BJ (cell line): ENCODE results near the gene RNF166. TPM values are rescaled to one million over a fixed set of nuclear protein-coding genes. Genes with fewer than 3 reads are reported as not detected.

ENCODE experiments used
- CTCF ChIA-PET: fragments of 350-600 bp; formaldehyde crosslinking; extraction: SDS; loops from one replicate; lab custom pipeline; 2021; ENCODE audit warnings: antibody characterized with exemption, inconsistent platforms; lab: Yijun Ruan, JAX
- POLR2A ChIA-PET: fragments of 300-600 bp; sonication (Branson Sonifier 250); formaldehyde crosslinking; extraction: SDS; loops from one replicate; lab custom pipeline; 2021; ENCODE audit warnings: antibody characterized with exemption; lab: Charles Lee
- DNase-seq: peaks from one replicate; pipeline ENCODE4 v3.0.0-alpha.2; 2011; ENCODE audit warnings: low read depth
- H3K27me3 ChIP-seq: 2 replicates; pipeline ENCODE4 v1.6.0; 2011; ENCODE audit warnings: low read length; ENCODE audit not compliant: control insufficient read depth, insufficient read depth
- H3K36me3 ChIP-seq: 2 replicates; pipeline ENCODE4 v1.5.1; 2011; ENCODE audit warnings: low read length; ENCODE audit not compliant: control insufficient read depth, insufficient read depth
- H3K4me3 ChIP-seq: 2 replicates; pipeline ENCODE4 v1.5.1; 2011; ENCODE audit warnings: low read depth, mild to moderate bottlenecking, control low read depth, low read length
- CTCF ChIP-seq: IDR thresholded peaks from 2 replicates; pipeline ENCODE4 v1.5.1; 2011; ENCODE audit warnings: low read depth, mild to moderate bottlenecking, control low read depth, inconsistent platforms, low read length, moderate library complexity; ENCODE audit not compliant: insufficient read depth
- polyA plus RNA-seq: library from polyadenylated mRNA; depleted of rRNA; stranded (reverse); fragments of >200 nt; gene quantifications from 2 replicates; pipeline ENCODE4 v1.2.3, GENCODE V29; 2011

RNF166 gene
- polyA plus RNA-seq, 1 experiment, result 11.9 TPM

GRCh38 chr16:88701581-88702370, 4.4 kb downstream of the RNF166 start:
- Histone ChIP-seq H3K36me3 (peaks cover 14% of the 10 kb centered on the region), H3K27me3 (no peaks in the 10 kb centered on the region), H3K4me3 (no peak overlapping the region)
- TF ChIP-seq CTCF, result no peak
- no peak for DNase-seq
- ChIA-PET POLR2A (no interaction called here), CTCF (interaction anchor here (1.2 kb wide), 1 partner anchor 15 kb away, joined by 3 read pairs; no protein-coding TSS in a partner anchor)

GRCh38 chr16:88700636-88701482, 5.3 kb downstream of the RNF166 start:
- no peaks in the 10 kb centered on the region for H3K27me3 ChIP-seq
- no peak overlapping the region for H3K4me3 ChIP-seq
- CTCF ChIA-PET, result interaction anchor here (1.2 kb wide), 1 partner anchor 14 kb away, joined by 3 read pairs; no protein-coding TSS in a partner anchor

GRCh38 chr16:88700322-88700635, 5.9 kb downstream of the RNF166 start:
- ChIA-PET CTCF (interaction anchor here (1.2 kb wide), 1 partner anchor 13 kb away, joined by 3 read pairs; no protein-coding TSS in a partner anchor), POLR2A (no interaction called here)
- no peaks in the 10 kb centered on the region for H3K27me3 ChIP-seq
- no peak for TF ChIP-seq CTCF
- H3K36me3 ChIP-seq, result peaks cover 18% of the 10 kb centered on the region
- no peak overlapping the region for H3K4me3 ChIP-seq
- DNase-seq, result no peak

More at GRCh38 chr16:88700636-88701482, 5.3 kb downstream of the RNF166 start:
- POLR2A ChIA-PET, result no interaction called here
- H3K36me3 ChIP-seq, result peaks cover 16% of the 10 kb centered on the region
- no peak for TF ChIP-seq CTCF
- no peak for DNase-seq

GRCh38 chr16:88699180-88699579, 7.0 kb downstream of the RNF166 start:
- ChIA-PET CTCF (no interaction called here), POLR2A (no interaction called here)
- DNase-seq, result no peak
- H3K36me3 ChIP-seq, result peaks cover 18% of the 10 kb centered on the region
- no peak overlapping the region for H3K4me3 ChIP-seq
- H3K27me3 ChIP-seq, result no peaks in the 10 kb centered on the region
- TF ChIP-seq CTCF, result no peak

- POLR2A ChIA-PET, result no interaction called here
- no peak for DNase-seq
- no peak for TF ChIP-seq CTCF
- Histone ChIP-seq H3K36me3 (peaks cover 18% of the 10 kb centered on the region), H3K4me3 (no peak overlapping the region), H3K27me3 (no peaks in the 10 kb centered on the region)
- CTCF ChIA-PET, result no interaction called here
Measured at GRCh38 chr16:88698646-88699045, 7.6 kb downstream of the RNF166 start.
